ENCODE measurements around the gene LEO1. TPM values are rescaled to one million over a fixed set of nuclear protein-coding genes. Genes with fewer than 3 reads are reported as not detected.

Gene LEO1
- total and polyA plus RNA-seq, 2 of the 13 experiments (the other 11 are each of a cell fraction or from before 2014, with no cell fraction given), result 17.0 to 60.3 TPM

GRCh38 chr15:51970132-51970817, 1.3 kb downstream of the LEO1 start (continued):
- no peak for TF ChIP-seq ZNF142 (CRISPR knock-in tag; IDR thresholded peaks at IDR 0.05)
- 0 out of 2 replicates have a peak, but pooled peaks have one; percentile 16 for TF ChIP-seq ZNF292 (CRISPR knock-in tag; IDR thresholded peaks at IDR 0.05; ENCODE audit: borderline replicate concordance, low read depth)
- peak; percentile 26; the same call in 1 of the 2 replicates for TF ChIP-seq KAT7 (CRISPR knock-in tag; IDR thresholded peaks at IDR 0.05; ENCODE audit: borderline replicate concordance)
- TF ChIP-seq SMAD3 (CRISPR knock-in tag; IDR thresholded peaks at IDR 0.05), result no peak
- no peak for TF ChIP-seq ZNF44 (CRISPR knock-in tag; IDR thresholded peaks at IDR 0.05)
- TF ChIP-seq TRAFD1 (CRISPR knock-in tag; IDR thresholded peaks at IDR 0.05; ENCODE audit: borderline replicate concordance), result no peak
- no peak for TF ChIP-seq GLI4 (CRISPR knock-in tag; IDR thresholded peaks at IDR 0.05; ENCODE audit: borderline replicate concordance)
- TF ChIP-seq ZNF441 (CRISPR knock-in tag; IDR thresholded peaks at IDR 0.05; ENCODE audit: borderline replicate concordance), result peak; percentile 91
- TF ChIP-seq ETV5 (CRISPR knock-in tag; IDR thresholded peaks at IDR 0.05; ENCODE audit: borderline replicate concordance), result peak; percentile 98
- TF ChIP-seq ZNF251 (CRISPR knock-in tag; IDR thresholded peaks at IDR 0.05), result no peak
- no peak for TF ChIP-seq ZNF619 (CRISPR knock-in tag; IDR thresholded peaks at IDR 0.05)
- no peak for TF ChIP-seq KLF6 (CRISPR knock-in tag; IDR thresholded peaks at IDR 0.05)
- TF ChIP-seq ZBTB49 (CRISPR knock-in tag; IDR thresholded peaks at IDR 0.05; ENCODE audit: borderline replicate concordance), result no peak
- TF ChIP-seq PATZ1 (CRISPR knock-in tag; IDR thresholded peaks at IDR 0.05), result no peak
- TF ChIP-seq U2AF1 (optimal IDR thresholded peaks at IDR 0.05; ENCODE audit: low read depth, low read length), result no peak
- TF ChIP-seq HNRNPLL (IDR thresholded peaks at IDR 0.05; ENCODE audit: low read depth, low read length, poor library complexity, severe bottlenecking), result no peak

Data from HepG2 (cell line).